NCI-H524 treated with DMSO at 0.1 percent for 48 hours (cell line): Measurements from ENCODE around the gene ADGRB3.
A peak's percentile ranks its signal among the peaks of the same experiment; 100 is the strongest.
"Not testable (repeated sequence)": the region's sequence is repeated elsewhere in the genome, so short reads cannot be mapped to it uniquely, and the experiment has no call there.

ENCODE experiments used
- DNase-seq: peaks from one replicate; lab custom pipeline; 2025; lab: John Stamatoyannopoulos, UW

Gene ADGRB3

DNA sequence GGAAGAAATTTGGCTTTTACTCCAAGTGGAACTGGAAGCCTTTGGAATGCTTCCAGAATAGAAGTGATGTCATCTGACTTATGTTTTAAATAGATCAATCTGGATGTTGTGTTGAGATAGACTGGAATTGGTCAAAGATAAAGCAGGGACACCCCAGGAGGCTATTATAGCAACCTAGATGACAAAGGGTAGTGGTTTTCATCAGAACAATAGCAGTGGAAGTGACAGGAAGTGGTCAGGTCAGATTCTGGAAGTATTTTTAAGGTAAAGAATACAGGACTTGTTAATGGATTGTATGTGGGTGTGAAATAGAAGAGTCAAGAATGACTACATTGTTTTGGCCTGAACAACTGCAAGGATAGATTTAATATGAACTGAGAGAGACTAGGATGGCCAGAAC is 191.4 kb downstream of the ADGRB3 start:
- no peak for DNase-seq

DNA sequence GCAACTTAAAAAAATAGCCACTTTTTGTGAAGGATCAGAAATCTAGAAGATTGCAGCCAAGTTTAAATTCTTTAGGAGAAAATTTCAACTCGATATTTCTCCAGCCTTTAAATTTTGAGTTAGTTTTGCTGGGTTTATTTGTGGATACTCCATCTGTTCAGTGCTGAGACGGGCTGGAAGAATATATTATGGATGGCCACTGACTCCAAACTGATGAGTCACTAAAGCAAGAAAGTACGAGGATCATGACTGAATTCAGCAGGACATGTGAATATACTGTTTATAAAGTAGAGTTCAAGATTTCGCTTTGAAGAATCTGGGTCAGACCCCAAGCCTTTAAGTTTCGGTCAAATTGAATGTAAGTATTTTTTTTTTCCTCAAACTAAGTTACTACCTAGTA is 199.5 kb downstream of the ADGRB3 start:
- DNase-seq, result no peak

DNA sequence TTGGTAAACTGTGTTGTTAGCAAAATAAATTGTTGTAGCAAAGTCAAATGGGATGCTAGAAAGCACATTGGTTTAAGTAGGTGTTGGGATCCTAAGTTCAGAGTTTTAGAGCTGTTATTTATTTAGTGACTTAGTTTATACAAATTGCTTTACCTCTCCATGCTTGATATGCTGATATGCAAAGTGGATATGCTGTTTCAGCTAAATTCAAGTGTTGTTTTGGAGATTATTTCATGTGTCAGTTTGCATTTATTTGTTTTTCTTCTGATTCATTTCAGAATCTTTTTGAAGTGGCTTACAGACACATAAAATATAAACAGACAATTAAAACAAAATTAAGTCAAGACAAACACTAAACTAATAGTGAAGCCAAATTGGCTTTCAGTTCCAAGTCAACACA is 203.5 kb downstream of the ADGRB3 start:
- DNase-seq, result no peak

DNA sequence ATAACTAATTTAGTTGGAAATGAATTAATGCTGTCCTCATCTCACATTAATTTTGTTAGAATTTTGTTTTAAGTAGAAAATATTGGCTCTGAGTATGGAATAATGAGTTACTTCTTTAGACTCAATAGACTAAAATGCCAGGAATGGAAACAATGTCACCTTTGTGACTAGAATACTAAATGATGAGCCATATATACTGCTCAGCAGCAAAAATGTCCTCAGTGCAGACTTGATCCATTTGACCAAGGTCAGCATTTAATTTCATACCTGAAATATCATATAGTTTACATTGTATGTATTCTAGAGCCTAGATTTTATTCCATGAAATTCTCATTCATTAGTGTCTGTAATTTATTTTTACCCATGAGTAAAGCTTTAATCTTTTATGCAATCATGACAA is 217.7 kb downstream of the ADGRB3 start:
- no peak for DNase-seq

DNA sequence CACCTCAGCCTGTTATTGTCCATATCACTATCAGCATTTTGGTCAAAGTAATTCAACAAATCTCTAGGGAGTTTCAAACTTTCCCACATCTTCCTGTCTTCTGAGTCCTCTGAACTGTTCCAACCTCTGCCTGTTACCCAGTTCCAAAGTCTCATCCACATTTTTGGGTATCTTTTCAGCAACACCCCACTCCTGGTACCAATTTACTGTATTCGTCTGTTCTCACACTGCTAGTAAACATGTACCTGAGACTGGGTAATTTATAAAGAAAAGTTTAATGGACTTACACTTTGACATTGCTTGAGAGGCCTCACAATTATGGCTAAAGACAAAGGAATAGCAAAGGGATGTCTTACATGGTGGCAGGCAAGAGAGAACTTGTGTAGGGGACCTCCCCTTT is 224.2 kb downstream of the ADGRB3 start:
- no peak for DNase-seq

DNA sequence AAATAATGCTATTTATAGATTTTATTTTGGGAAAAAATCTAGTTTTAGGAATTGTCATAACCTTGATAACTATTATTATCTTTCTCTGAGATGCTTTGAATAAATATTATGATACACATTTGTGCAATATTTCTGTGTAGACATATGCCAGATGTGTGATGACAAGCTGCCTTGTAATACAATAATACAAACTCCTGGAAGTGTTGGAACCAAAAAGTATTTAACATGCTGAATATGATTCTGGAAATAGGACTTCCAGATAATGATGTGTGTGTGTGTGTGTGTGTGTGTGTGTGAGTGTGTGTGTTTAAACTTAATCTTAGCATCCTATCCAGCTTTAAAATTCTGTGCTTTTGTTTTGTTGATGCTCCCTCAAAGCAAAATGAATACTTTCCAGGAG is 233.6 kb downstream of the ADGRB3 start:
- DNase-seq, result no peak

DNA sequence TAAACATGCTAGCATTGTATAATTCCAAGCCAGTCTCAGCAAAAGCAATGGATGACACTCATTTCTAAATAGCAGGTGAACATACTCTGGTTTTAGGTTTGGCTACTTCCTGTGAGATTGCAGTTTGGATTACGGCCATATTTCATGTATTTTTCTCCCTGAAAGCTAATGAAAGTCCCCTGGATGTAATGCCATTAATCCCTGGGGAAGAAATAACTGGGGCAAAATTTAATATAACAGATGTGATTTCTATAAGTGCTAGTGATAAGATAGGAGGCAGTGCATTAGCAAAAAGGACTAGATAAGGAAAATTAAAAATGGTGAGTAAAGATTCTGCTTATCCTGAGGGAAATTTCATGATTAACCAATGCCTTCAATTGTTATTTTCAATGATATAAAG is 238.2 kb downstream of the ADGRB3 start:
- no peak for DNase-seq

DNA sequence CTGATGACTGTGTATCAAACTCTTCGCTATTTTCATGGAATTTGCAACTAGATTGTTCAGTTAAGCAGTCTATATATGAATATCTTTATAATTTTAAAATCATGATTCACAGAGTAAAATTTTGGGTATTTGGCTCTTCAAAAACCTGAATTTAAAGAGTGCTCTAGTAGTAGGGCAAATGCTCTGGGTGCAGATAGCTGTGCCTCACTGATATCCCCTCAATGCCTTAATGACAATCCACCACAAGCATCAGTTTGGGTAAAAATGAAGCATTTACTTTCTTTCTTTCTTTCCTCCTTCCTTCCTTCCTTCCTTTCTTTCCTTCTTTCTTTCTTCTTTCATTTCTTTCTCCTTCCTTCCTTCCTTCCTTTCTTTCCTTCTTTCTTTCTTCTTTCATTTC is 239.7 kb downstream of the ADGRB3 start:
- no peak for DNase-seq

DNA sequence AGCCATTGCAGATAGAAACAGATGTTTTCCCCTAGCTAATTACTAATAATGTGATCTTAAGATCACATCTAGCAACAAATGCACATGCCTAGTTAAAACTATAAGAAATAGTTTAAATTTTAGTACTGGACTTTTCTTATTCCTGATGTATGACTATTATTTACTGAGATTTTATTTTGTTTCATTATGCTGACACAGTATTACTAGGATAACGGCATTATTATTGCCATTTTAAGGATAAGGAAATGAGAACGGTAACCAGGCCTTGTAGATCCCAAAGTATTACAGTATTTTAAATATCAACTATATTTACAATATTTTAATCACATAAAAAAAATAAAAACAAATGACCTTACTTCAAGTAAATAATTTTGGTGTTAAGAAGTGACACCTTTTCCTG is 240.3 kb downstream of the ADGRB3 start:
- DNase-seq, result no peak

DNA sequence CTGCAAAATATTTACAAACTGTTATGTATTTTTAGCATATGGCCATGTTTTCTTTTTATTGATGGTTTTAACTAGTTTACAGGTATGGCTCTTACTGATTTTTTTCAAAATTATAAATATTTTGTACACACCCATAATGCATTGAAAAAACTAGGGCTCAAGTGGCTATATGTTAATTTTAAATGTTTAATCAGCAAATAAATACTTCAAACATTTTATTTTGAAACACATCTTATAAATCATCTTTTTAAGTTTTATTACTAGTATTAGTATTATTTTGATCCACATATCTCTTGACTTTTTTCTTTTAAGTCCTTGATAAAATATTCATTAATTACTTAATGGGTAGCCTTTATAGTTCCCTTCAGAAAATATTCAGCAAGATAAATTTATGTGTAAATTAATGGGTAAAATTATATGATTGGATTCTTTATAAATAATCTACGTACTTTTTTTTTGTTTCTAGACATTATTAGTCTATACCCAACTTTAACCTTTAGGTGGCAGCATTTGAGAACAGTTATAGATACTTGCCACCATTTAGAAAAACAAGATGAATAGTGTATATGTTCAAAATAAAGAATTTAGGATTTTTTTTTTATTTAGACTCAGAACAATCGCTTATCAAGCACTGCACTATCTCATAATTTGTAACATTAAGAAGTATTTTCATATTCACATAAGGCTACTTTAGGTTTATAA is 241.9 kb downstream of the ADGRB3 start:
- no peak for DNase-seq

DNA sequence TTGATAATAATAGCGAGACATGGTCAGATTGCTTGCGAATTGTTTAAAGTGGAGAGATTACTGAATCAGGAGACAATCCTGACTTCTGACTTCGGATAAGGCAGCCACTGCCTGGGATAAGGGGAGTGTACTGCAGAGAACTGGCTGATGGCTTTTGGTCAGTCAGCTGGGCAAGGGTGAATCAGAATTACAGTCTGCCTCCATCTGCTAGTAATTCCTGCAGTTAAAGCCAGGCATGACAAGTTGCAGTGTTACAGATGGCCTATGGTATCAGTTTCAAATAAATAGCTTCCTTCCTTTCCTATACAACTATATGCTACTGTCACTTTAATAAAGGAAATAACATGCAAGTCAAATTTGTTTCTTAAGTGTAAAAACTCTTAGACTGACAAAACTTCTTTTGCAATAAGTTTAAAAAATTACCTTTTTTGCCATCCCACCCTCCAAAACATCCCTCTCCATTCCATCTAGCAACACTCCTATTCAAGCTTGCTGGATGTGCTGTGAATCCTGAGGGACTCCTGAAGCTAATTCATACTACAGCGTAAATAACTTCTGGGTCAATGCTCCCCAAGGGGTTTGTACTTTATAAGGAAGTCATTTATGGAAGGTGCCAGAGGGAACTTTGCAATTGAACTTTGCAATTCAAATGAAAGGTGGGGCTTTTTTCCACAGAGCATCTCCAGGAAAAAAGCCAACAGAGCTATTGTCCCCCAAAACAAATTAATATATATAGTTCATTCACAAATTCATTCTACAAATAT is 245.2 kb downstream of the ADGRB3 start:
- DNase-seq, result peak; percentile 38

DNA sequence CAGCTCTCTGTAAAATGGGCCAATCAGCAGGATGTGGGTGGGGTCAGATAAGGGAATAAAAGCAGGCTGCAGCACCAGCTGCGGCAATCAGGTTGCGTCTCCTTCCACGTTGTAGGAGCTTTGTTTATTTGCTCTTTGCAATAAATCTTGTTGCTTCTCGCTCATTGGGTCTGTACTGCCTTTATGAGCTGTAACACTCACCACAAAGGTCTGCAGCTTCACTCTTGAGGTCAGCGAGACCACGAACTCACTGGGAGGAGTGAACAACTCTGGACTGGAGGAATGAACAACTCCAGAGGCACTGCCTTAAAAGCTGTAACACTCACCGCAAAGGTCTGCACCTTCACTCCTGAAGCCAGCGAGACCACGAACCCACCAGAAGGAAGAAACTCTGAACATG is 248.2 kb downstream of the ADGRB3 start:
- DNase-seq, result not testable (repeated sequence)

DNA sequence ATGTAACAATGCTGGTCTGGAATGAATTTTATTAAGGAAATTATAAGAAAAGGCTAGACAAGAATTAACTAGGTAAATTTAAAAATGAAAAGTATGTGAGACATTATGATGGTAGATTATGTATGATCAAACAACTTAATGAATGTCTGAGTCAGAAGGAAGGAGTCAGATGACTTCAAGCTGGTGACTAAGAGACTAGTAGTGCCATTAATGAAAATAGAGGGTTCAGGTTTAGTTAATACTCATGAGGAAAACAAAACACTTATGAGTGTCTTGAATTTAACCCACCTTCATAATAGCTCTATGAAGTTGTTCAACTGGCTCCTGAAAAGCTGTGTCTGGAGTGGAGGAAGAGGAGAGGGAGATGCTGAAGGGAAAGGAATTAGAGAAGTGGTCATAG is 256.3 kb downstream of the ADGRB3 start:
- DNase-seq, result no peak

DNA sequence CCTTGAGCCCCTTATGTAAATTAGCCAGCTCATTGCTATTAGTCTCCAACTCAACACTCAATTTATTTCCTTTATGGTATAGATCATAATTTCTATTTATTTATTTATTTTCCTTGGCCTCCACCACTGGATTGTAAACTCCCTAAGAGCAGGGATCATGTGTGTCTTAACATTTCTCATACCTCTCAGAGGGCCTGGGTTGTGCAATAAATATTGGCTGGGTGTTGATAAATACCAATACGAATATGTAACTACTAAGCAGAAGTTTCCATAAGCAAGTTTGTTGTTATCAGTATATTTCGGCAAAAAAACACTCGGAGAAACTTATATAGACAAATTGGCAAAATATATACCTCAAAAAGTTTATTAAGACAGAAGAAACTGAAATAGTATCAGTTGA is 257.4 kb downstream of the ADGRB3 start:
- no peak for DNase-seq

DNA sequence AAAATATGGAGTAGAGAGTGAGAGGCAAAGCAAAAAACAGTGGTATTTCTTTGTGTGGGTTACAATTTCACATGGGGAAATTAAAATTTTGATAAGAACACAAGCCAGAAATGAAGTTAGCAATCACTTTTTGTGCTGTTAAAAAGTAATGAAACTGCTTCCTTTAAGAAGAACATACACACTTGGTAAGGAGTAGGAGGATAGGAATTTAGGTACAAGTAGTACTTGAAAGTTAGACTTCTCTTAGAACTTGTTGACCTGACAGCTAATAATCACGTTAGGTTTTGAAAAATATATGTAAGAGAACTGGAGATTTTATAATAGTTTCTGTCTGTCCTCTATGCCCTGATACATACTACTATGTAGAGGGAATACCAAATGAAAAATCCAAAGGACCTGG is 260.8 kb downstream of the ADGRB3 start:
- DNase-seq, result no peak

DNA sequence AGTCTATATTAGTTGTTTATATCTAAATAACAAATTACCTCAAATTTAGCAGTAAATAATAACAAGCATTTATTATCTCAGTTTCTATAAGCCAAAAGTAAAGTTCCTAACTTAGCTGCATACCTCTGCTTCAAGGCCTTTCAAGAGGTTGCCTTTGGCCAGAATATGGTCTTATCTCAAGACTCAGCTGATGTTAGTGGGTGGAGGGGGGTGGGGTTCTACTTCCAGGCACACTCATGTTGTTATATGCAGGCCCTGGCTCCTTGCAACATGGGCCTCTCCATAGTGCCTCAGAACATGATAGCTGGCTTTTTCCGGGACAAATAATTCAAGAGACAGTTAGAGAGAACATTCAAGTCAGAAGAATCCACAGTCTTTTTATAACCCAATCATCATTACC is 266.0 kb downstream of the ADGRB3 start:
- no peak for DNase-seq

DNA sequence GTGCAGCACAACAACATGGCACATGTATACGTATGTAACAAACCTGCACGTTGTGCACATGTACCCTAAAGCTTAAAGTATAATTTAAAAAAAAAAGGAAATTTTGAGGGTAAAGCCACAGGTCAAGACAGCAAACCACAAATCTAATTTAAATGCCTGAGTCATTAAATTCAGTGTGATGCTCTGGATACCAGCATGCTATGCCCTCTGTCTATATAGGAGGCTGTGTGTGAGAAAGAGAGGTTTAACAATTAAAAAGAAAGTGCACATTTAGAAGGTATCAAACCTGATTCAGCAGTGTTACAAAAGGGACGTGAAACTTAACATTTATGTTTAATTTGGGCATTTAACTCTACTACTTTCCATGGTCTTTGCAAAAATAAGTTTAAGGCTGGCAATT is 276.3 kb downstream of the ADGRB3 start:
- DNase-seq, result no peak

DNA sequence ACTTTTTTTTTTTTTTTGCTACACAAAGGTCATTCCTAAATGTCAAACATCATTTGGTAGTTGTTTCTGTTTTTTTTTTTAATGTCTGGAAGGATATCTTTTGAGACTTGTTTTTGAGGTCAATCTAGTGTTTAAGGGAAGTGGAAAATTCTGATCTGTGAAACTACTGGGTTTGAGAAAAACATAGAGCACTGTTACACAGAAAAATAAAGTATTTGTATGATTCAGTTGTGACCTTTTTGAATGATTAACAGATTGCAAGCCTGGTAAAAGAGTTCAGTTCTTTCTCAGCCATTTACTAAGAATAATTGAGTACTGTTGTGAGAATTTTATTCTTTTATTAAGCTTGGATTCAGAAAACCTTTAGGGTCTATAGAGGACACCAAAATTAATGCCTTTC is 276.7 kb downstream of the ADGRB3 start:
- DNase-seq, result no peak

DNA sequence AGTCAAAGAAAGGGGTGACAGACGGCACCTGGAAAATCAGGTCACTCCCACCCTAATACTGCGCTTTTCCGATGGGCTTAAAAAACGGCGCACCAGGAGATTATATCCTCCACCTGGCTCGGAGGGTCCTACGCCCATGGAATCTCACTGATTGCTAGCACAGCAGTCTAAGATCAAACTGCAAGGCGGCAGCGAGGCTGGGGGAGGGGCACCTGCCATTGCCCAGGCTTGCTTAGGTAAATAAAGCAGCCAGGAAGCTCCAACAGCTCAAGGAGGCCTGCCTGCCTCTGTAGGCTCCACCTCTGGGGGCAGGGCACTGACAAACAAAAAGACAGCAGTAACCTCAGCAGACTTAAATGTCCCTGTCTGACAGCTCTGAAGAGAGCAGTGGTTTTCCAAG is 277.7 kb downstream of the ADGRB3 start:
- not testable (repeated sequence) for DNase-seq

DNA sequence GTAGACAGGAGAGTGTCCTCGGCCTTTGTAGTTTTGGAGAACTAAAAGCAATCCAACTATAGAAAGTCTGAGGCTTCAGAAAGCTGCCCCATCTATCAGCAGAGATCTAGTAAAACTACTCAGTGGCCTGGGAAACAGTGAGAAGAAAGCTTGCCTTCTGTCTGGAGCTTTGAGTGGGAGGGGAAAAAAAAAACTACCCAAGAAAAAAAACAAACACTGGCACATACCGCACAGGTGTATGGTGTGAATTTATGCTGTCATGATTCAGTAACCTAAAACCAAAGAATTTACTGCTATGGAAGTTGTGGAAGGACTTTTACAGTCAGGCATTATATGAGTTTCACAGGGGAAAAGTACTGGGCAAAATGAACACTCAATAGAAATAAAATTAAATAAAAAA is 280.5 kb downstream of the ADGRB3 start:
- no peak for DNase-seq

DNA sequence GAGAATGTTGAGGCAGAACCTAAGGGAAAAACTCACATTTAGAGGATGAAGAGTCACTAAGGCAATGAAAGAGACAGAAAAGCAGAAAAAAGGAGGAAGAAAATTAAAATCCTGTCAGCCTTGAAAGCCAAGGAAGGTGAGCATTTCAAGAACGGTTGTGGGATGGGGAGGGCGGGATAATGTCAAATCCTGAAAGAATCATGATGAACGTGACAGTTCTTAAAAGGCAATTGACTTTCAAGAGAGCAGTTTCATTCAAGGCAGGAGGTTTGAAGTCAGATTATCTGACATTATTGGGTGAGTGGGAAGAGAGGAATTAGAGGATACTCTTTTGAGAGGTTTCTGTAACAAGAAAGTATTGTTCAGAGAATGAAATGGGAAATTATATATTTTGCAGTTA is 284.5 kb downstream of the ADGRB3 start:
- DNase-seq, result no peak

DNA sequence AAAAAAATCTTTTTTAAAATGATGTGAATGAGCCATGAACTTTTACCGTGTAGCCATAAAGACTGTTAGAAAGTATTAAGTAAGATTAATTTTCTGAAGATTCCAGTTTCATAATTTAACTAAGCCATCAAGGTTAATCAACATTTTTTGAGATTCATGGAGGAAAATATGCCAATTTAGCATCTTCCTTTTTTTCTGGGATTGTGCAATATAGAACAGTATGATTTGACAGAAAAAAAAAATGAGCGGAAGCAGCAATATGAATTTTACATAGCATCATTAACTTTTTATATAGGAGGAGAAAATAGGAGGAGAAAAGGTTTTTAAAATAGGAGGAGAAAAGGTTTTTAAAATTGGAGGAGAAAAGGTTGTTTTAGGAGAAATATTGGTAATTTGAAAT is 306.3 kb downstream of the ADGRB3 start:
- DNase-seq, result no peak

DNA sequence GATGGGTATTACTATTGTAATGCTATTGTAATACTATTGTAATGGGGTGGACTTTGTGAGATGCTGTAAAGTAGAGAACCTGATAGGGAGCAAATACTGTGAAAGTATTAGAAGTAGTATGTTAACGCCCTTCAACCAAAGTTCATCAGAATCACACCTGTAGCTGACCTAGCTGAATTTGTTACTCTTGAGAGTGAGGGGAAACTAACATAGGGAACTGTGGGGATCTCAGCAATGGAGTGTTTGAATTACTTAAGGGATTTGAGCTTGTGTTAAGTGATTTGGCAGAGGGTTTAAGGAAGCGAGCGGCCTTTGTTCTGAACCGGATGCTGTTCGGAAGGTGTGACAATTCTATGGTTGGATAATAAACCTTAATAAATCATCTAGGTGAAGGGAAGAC is 312.6 kb downstream of the ADGRB3 start:
- no peak for DNase-seq

DNA sequence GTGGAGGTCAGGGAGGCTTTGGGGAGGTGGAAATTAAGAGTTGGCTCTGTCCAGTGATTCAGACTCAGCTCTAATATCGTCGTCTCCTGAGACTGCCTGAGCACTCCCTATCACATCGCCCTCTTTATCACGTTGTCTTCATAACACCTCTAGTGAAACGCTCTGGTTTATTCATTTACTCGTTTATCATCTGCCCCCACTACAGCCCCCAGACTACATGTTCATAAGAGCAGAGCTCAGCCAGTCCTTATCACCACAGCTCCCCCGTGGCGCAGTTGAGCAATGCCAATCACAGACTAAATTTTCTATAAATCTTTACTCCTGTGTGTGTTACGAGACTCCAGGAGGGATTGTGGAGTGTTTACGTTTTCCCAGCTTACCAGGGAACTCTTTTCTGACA is 316.2 kb downstream of the ADGRB3 start:
- no peak for DNase-seq
